ENCODE data around the gene SYNGAP1. TPM values are rescaled to one million over a fixed set of nuclear protein-coding genes. Genes with fewer than 3 reads are reported as not detected.

Gene SYNGAP1
- total RNA-seq, 1 donor from 2014 or later, result 16.0 TPM

- peak overlapping the region; percentile 100 for H3K27ac ChIP-seq
- H3K36me3 ChIP-seq, result peaks cover 0 to 31% of the 10 kb centered on the region in 2 donors
- no peaks in the 10 kb centered on the region for H3K9me3 ChIP-seq
- TF ChIP-seq POLR2AphosphoS5 (IDR thresholded peaks at IDR 0.05; ENCODE audit: insufficient read depth in 1 of 2, low read depth in 1 of 2) (no peak), CTCF (IDR thresholded peaks at IDR 0.05) (no peak), POLR2A (IDR thresholded peaks at IDR 0.05) (no peak)
- H3K4me3 ChIP-seq, result peak overlapping the region in 1 of 2 donors; percentile 93
- no peaks in the 10 kb centered on the region for H3K27me3 ChIP-seq
- intact Hi-C loops (cut with DNase I), result no loop called here
- H3K4me1 ChIP-seq, result peaks cover 52% of the 10 kb centered on the region
- peak in 1 of 2 donors; percentile 87 for DNase-seq (ENCODE audit: extremely low spot score in 2 of 2)
Observed at GRCh38 chr6:33412140-33413009, 7.5 kb upstream of the SYNGAP1 start.

GRCh38 chr6:33413241-33414120 is 6.4 kb upstream of the SYNGAP1 start:
- peaks cover 0 to 31% of the 10 kb centered on the region in 2 donors for H3K36me3 ChIP-seq
- DNase-seq (ENCODE audit: extremely low spot score in 2 of 2), result no peak
- H3K9me3 ChIP-seq, result no peaks in the 10 kb centered on the region
- H3K27ac ChIP-seq, result peak overlapping the region; percentile 100
- no peaks in the 10 kb centered on the region for H3K27me3 ChIP-seq
- peaks cover 56% of the 10 kb centered on the region for H3K4me1 ChIP-seq
- intact Hi-C loops (cut with DNase I), result no loop called here
- TF ChIP-seq CTCF (IDR thresholded peaks at IDR 0.05) (no peak), POLR2A (IDR thresholded peaks at IDR 0.05) (no peak), POLR2AphosphoS5 (IDR thresholded peaks at IDR 0.05; ENCODE audit: insufficient read depth in 1 of 2, low read depth in 1 of 2) (no peak)
- H3K4me3 ChIP-seq, result no peak overlapping the region

GRCh38 chr6:33414592-33415271 is 5.1 kb upstream of the SYNGAP1 start:
- intact Hi-C loops (cut with DNase I), result loop anchor here (5.0 kb wide), 1 partner anchor 97 kb away; the partner anchor contains the start of gene ZBTB22
- Histone ChIP-seq H3K9me3 (no peaks in the 10 kb centered on the region), H3K27me3 (no peaks in the 10 kb centered on the region), H3K36me3 (peaks cover 0 to 31% of the 10 kb centered on the region in 2 donors), H3K4me1 (peaks cover 63% of the 10 kb centered on the region), H3K4me3 (no peak overlapping the region), H3K27ac (no peak overlapping the region)
- DNase-seq (ENCODE audit: extremely low spot score in 2 of 2), result no peak
- TF ChIP-seq POLR2AphosphoS5 (IDR thresholded peaks at IDR 0.05; ENCODE audit: insufficient read depth in 1 of 2, low read depth in 1 of 2) (no peak), POLR2A (IDR thresholded peaks at IDR 0.05) (no peak), CTCF (IDR thresholded peaks at IDR 0.05) (no peak)

GRCh38 chr6:33415831-33416230 is 4.0 kb upstream of the SYNGAP1 start:
- Histone ChIP-seq H3K27ac (peak overlapping the region; percentile 98), H3K4me1 (peaks cover 66% of the 10 kb centered on the region), H3K27me3 (no peaks in the 10 kb centered on the region), H3K4me3 (no peak overlapping the region), H3K9me3 (no peaks in the 10 kb centered on the region), H3K36me3 (peaks cover 0 to 31% of the 10 kb centered on the region in 2 donors)
- intact Hi-C loops (cut with DNase I), result loop anchor here (5.0 kb wide), 1 partner anchor 99 kb away; the partner anchor contains the start of gene ZBTB22
- DNase-seq (ENCODE audit: extremely low spot score in 2 of 2), result no peak
- TF ChIP-seq POLR2A (IDR thresholded peaks at IDR 0.05), result no peak
- no peak for TF ChIP-seq POLR2AphosphoS5 (IDR thresholded peaks at IDR 0.05; ENCODE audit: insufficient read depth in 1 of 2, low read depth in 1 of 2)
- TF ChIP-seq CTCF (IDR thresholded peaks at IDR 0.05), result no peak

All from vagina (tissue), 2 donors.